Neural cell (in vitro differentiated cells): ENCODE results near the gene QDPR.

Source experiments
- EP300 ChIP-seq: fragments of 450-650 bp; conservative IDR thresholded peaks from 2 replicates; pipeline ENCODE4 v1.6.1; 2014; ENCODE audit warnings: antibody characterized with exemption, mild to moderate bottlenecking, moderate library complexity; ENCODE audit not compliant: poor library complexity, severe bottlenecking
- EZH2 ChIP-seq: fragments of 200-600, 300-800 bp; shearing (Covaris generic), sonication (generic); IDR thresholded peaks from 2 replicates; pipeline ENCODE4 v1.6.1; 2014; ENCODE audit warnings: antibody characterized with exemption, low read length, borderline replicate concordance, mild to moderate bottlenecking; ENCODE audit not compliant: insufficient read depth, poor library complexity, severe bottlenecking
- MXI1 ChIP-seq: fragments of 450-650 bp; conservative IDR thresholded peaks from 2 replicates; pipeline ENCODE4 v1.6.1; 2014; ENCODE audit warnings: antibody characterized with exemption, mild to moderate bottlenecking; ENCODE audit not compliant: poor library complexity, severe bottlenecking
- POLR2AphosphoS5 ChIP-seq: IDR thresholded peaks from 2 replicates; pipeline ENCODE4 v1.6.1; 2012
- RAD21 ChIP-seq: fragments of 450-650 bp; conservative IDR thresholded peaks from 2 replicates; pipeline ENCODE4 v1.6.1; 2014; ENCODE audit warnings: antibody characterized with exemption, mild to moderate bottlenecking, moderate library complexity
- TF ChIP-seq, protein P1 (sequence below): fragments of 450-650 bp; IDR thresholded peaks from 2 replicates; pipeline ENCODE4 v1.5.1; 2014; ENCODE audit warnings: antibody characterized with exemption, mild to moderate bottlenecking, moderate library complexity; ENCODE audit not compliant: poor library complexity, severe bottlenecking
- TF ChIP-seq, protein P2 (sequence below): IDR thresholded peaks from 2 replicates; pipeline ENCODE4 v1.6.1; 2012; ENCODE audit warnings: borderline replicate concordance

DNA sequence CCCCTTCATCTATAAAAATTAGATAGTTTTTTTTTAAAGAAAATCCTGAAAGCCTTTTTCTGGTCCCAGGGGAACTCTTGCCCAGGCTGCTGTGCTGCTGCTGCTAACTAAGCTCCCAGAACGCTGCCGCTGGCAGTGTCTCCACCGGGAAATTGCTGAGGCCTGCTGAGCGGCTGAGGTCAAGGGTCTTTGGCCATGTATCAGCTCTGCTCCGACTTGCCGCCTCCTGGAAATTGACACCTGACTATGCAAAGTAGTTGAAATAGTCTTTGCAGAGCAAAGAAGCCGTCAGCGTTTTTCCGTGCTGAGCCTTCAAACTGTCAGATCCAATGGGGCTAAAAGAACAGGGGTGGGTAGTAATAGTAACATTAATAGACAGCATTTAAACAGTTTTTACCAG, 839 bp downstream of the QDPR start:
- TF ChIP-seq RAD21 (no peak), POLR2AphosphoS5 (no peak), EZH2 (no peak), EP300 (no peak), MXI1 (no peak)
- TF ChIP-seq, protein P1, sequence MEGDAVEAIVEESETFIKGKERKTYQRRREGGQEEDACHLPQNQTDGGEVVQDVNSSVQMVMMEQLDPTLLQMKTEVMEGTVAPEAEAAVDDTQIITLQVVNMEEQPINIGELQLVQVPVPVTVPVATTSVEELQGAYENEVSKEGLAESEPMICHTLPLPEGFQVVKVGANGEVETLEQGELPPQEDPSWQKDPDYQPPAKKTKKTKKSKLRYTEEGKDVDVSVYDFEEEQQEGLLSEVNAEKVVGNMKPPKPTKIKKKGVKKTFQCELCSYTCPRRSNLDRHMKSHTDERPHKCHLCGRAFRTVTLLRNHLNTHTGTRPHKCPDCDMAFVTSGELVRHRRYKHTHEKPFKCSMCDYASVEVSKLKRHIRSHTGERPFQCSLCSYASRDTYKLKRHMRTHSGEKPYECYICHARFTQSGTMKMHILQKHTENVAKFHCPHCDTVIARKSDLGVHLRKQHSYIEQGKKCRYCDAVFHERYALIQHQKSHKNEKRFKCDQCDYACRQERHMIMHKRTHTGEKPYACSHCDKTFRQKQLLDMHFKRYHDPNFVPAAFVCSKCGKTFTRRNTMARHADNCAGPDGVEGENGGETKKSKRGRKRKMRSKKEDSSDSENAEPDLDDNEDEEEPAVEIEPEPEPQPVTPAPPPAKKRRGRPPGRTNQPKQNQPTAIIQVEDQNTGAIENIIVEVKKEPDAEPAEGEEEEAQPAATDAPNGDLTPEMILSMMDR: no peak
- TF ChIP-seq, protein P2, sequence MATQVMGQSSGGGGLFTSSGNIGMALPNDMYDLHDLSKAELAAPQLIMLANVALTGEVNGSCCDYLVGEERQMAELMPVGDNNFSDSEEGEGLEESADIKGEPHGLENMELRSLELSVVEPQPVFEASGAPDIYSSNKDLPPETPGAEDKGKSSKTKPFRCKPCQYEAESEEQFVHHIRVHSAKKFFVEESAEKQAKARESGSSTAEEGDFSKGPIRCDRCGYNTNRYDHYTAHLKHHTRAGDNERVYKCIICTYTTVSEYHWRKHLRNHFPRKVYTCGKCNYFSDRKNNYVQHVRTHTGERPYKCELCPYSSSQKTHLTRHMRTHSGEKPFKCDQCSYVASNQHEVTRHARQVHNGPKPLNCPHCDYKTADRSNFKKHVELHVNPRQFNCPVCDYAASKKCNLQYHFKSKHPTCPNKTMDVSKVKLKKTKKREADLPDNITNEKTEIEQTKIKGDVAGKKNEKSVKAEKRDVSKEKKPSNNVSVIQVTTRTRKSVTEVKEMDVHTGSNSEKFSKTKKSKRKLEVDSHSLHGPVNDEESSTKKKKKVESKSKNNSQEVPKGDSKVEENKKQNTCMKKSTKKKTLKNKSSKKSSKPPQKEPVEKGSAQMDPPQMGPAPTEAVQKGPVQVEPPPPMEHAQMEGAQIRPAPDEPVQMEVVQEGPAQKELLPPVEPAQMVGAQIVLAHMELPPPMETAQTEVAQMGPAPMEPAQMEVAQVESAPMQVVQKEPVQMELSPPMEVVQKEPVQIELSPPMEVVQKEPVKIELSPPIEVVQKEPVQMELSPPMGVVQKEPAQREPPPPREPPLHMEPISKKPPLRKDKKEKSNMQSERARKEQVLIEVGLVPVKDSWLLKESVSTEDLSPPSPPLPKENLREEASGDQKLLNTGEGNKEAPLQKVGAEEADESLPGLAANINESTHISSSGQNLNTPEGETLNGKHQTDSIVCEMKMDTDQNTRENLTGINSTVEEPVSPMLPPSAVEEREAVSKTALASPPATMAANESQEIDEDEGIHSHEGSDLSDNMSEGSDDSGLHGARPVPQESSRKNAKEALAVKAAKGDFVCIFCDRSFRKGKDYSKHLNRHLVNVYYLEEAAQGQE: no peak
